Smooth muscle cell (in vitro differentiated cells): ENCODE data around the gene DLG2. TPM values are rescaled to one million over a fixed set of nuclear protein-coding genes. Genes with fewer than 3 reads are reported as not detected.

Experiments used
- DNase-seq: peaks from one replicate; lab custom pipeline; 2025; ENCODE audit not compliant: unreplicated experiment; lab: John Stamatoyannopoulos, UW
- H2AFZ ChIP-seq: fragments of 200-600 bp; sonication (generic); 2 replicates; pipeline ENCODE4 v1.6.0; 2016; ENCODE audit warnings: antibody characterized with exemption, low read depth, mild to moderate bottlenecking
- H3F3A ChIP-seq: fragments of 200-600 bp; sonication (generic); 2 replicates; pipeline ENCODE4 v1.6.0; 2017; ENCODE audit warnings: antibody characterized with exemption, low read depth
- H3K27ac ChIP-seq: fragments of 200-600 bp; sonication (generic); 2 replicates; pipeline ENCODE4 v1.5.1; 2016; ENCODE audit warnings: low read depth, mild to moderate bottlenecking
- H3K27me3 ChIP-seq: fragments of 200-600 bp; sonication (generic); 2 replicates; pipeline ENCODE4 v1.6.1; 2016; ENCODE audit warnings: low read depth, mild to moderate bottlenecking
- H3K36me3 ChIP-seq: fragments of 200-600 bp; sonication (generic); 2 replicates; pipeline ENCODE4 v1.5.1; 2016; ENCODE audit warnings: low read depth
- H3K4me1 ChIP-seq: fragments of 200-600 bp; sonication (generic); 2 replicates; pipeline ENCODE4 v1.5.1; 2016; ENCODE audit warnings: low read depth
- H3K4me2 ChIP-seq: fragments of 200-600 bp; sonication (generic); 2 replicates; pipeline ENCODE4 v1.6.0; 2016; ENCODE audit warnings: mild to moderate bottlenecking
- H3K4me3 ChIP-seq: fragments of 200-600 bp; sonication (generic); 2 replicates; pipeline ENCODE4 v1.5.1; 2016; ENCODE audit warnings: mild to moderate bottlenecking
- H3K79me2 ChIP-seq: fragments of 200-600 bp; sonication (generic); 2 replicates; pipeline ENCODE4 v1.6.0; 2016; ENCODE audit warnings: low read depth, mild to moderate bottlenecking
- H3K9ac ChIP-seq: fragments of 200-600 bp; sonication (generic); 2 replicates; pipeline ENCODE4 v1.6.0; 2016; ENCODE audit warnings: low read depth
- H3K9me3 ChIP-seq: fragments of 200-600 bp; sonication (generic); replicated peaks from 2 replicates; pipeline ENCODE4 v1.5.1; 2016; ENCODE audit warnings: low read depth
- H4K20me1 ChIP-seq: fragments of 200-600 bp; sonication (generic); 2 replicates; pipeline ENCODE4 v1.6.0; 2016; ENCODE audit warnings: low read depth
- CTCF ChIP-seq: fragments of 200-600 bp; sonication (generic); IDR thresholded peaks from 2 replicates; pipeline ENCODE4 v1.5.1; 2017; ENCODE audit warnings: borderline replicate concordance, mild to moderate bottlenecking, antibody characterized with exemption; ENCODE audit not compliant: insufficient read depth, poor library complexity, severe bottlenecking
- WGBS: methylation state at CpG from one replicate; pipeline ENCODE4 v1.1.7; 2016; ENCODE audit warnings: low lambda C conversion rate; 5-methylcytosine and 5-hydroxymethylcytosine counted together
- polyA plus RNA-seq: library from polyadenylated mRNA; unstranded; fragments of >200 nt; fragmentation: Nextera tagmentation; extraction: Ambion mirVana; gene quantifications from 2 replicates; pipeline ENCODE4 v1.2.1, GENCODE V29; 2016
- total RNA-seq: library from RNA; depleted of rRNA; stranded (reverse); fragments of >200 nt; gene quantifications from 2 replicates; pipeline ENCODE4 v1.2.3, GENCODE V29; 2014

DLG2 gene
- total and polyA plus RNA-seq, 2 experiments from 2014 or later: 0.74 to 1.1 TPM

GRCh38 chr11:83511646-83512045 lies 2115.5 kb downstream of the DLG2 start:
- TF ChIP-seq CTCF: no peak
- H3K4me3 ChIP-seq: no peak overlapping the region
- H3K4me2 ChIP-seq: no peak overlapping the region
- H4K20me1 ChIP-seq: no peaks in the 10 kb centered on the region
- H3F3A ChIP-seq: no peaks in the 10 kb centered on the region
- H3K9ac ChIP-seq: no peak overlapping the region
- no peaks in the 10 kb centered on the region for H3K36me3 ChIP-seq
- DNase-seq: no peak
- H3K9me3 ChIP-seq: no peaks in the 10 kb centered on the region
- H3K27ac ChIP-seq: no peak overlapping the region
- H2AFZ ChIP-seq: no peak overlapping the region
- no peaks in the 10 kb centered on the region for H3K27me3 ChIP-seq
- WGBS: 51% methylated on average over 2 of the region's 2 CpGs
- no peaks in the 10 kb centered on the region for H3K79me2 ChIP-seq
- no peaks in the 10 kb centered on the region for H3K4me1 ChIP-seq

GRCh38 chr11:83510530-83511460 lies 2116.3 kb downstream of the DLG2 start:
- Histone ChIP-seq H3K4me3 (no peak overlapping the region), H4K20me1 (no peaks in the 10 kb centered on the region), H3K4me2 (no peak overlapping the region), H3K79me2 (no peaks in the 10 kb centered on the region), H3K9ac (no peak overlapping the region), H3K9me3 (no peaks in the 10 kb centered on the region), H3F3A (no peaks in the 10 kb centered on the region), H3K27ac (no peak overlapping the region), H3K27me3 (no peaks in the 10 kb centered on the region), H3K4me1 (no peaks in the 10 kb centered on the region), H3K36me3 (no peaks in the 10 kb centered on the region), H2AFZ (no peak overlapping the region)
- WGBS: 48% methylated on average over 10 of the region's 11 CpGs
- no peak for TF ChIP-seq CTCF
- no peak for DNase-seq

- H2AFZ ChIP-seq: no peak overlapping the region
- H3K27me3 ChIP-seq: no peaks in the 10 kb centered on the region
- H3F3A ChIP-seq: no peaks in the 10 kb centered on the region
- no peak for TF ChIP-seq CTCF
- H3K9ac ChIP-seq: no peak overlapping the region
- no peak for DNase-seq
- 54% methylated on average over 6 of the region's 6 CpGs for WGBS
- H3K36me3 ChIP-seq: no peaks in the 10 kb centered on the region
- H3K4me3 ChIP-seq: no peak overlapping the region
- H3K79me2 ChIP-seq: no peaks in the 10 kb centered on the region
- no peaks in the 10 kb centered on the region for H3K4me1 ChIP-seq
- H3K27ac ChIP-seq: no peak overlapping the region
- H4K20me1 ChIP-seq: no peaks in the 10 kb centered on the region
- H3K4me2 ChIP-seq: no peak overlapping the region
- no peaks in the 10 kb centered on the region for H3K9me3 ChIP-seq
Observed at GRCh38 chr11:83508804-83509203, 2118.3 kb downstream of the DLG2 start.

- no peak for TF ChIP-seq CTCF
- WGBS: 78% methylated on average over 3 of the region's 3 CpGs
- no peaks in the 10 kb centered on the region for H3K27me3 ChIP-seq
- H3K36me3 ChIP-seq: no peaks in the 10 kb centered on the region
- no peak for DNase-seq
- H3K4me1 ChIP-seq: no peaks in the 10 kb centered on the region
- no peak overlapping the region for H2AFZ ChIP-seq
- no peak overlapping the region for H3K4me2 ChIP-seq
- no peaks in the 10 kb centered on the region for H3F3A ChIP-seq
- H3K4me3 ChIP-seq: no peak overlapping the region
- no peaks in the 10 kb centered on the region for H4K20me1 ChIP-seq
- no peak overlapping the region for H3K27ac ChIP-seq
- H3K9ac ChIP-seq: no peak overlapping the region
- no peaks in the 10 kb centered on the region for H3K79me2 ChIP-seq
- H3K9me3 ChIP-seq: no peaks in the 10 kb centered on the region
Observed at GRCh38 chr11:83502041-83502440, 2125.1 kb downstream of the DLG2 start.
